Glomerular endothelial cell (primary cell): ENCODE measurements around the gene DYSF. TPM values are rescaled to one million over a fixed set of nuclear protein-coding genes. Genes with fewer than 3 reads are reported as not detected.

ENCODE experiments used
- DNase-seq: peaks from one replicate; pipeline ENCODE4 v3.0.0-alpha.2; 2011; ENCODE audit warnings: low read depth, low spot score; ENCODE audit errors: extremely low read depth
- total RNA-seq: library from RNA; depleted of rRNA; stranded (reverse); fragments of >200 nt; gene quantifications from 2 replicates; pipeline ENCODE4 v1.2.3, GENCODE V29; 2015

The DYSF gene
- total RNA-seq, 1 donor from 2014 or later = 300 TPM

DNA sequence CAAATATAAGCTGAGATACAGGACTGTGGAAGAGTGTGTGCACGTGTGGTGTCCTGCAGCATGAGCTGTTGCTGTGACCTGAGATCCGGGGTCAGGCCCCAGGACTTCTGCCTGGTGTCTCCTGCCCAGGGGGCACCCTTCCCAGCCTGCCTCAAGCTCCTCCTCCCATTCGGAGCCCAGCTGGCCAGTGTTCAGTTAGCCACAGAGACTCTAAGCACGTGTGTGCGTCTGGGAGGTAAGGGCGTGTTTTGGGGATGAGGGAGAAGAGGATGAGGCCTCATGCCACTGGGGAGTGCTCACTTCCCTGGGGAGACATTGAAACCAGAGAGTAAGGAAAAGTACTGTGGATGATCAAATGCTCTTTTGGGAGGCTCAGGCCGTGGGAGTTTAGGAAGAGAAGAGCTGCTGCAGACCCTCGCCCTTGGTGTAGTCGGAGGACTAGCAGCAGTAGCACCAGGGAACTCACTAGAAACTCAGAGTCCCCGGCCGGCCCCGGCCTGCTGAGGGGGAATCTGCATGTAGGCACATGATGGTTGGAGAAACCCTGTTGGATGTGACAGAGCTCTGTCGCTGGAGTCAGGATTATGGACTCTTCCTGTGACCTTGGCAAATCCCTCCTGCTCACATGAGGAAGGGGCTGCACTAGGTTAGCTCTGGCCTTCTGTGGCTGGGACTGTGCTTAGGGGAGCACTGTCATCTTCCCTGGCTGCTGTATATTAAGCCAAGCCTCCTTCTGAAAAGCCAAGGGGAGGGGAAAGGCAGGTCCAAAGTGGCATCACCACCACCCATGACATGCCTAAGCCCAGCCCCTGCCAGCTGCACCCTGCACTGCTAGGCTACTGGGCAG lies 231.1 kb downstream of the DYSF start:
- DNase-seq = no peak

DNA sequence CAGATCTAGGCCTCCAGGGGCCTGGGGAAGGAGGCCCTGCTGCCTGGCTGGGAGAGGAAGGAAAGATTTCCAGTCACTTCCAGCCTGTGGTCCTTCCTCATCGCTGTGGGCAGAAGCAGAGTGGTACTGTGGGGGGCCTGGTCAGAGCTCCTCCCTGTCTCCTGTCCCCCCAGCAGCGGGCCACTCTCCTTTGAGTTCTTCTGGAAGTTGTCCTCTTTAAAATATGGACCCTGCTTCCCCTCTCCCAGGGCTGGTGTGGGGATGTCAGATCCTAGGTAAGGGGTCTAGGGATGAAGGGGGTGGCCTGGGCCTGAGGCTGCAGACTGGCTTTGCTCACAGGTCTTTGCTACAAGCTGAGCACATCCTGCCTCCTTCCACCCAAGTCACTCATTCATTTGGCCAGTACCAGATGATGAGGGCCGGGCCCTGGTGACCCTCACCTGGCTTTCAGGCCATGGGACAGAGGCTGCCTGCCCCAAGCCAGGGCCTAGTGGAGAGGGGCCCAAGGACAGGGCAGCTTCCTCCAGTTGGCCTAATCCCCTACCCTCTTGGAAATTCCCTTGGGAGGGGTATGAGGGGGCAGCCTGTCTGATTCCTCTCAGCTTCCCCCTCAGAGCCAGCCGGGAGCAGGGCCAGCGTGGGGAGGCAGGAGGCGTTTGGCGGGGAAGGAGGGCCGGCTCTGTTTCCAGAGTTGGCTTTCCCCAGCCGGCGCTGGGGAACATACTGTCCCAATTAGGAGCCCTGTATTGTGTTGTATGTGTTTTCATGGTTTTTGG lies 231.9 kb downstream of the DYSF start:
- no peak for DNase-seq

DNA sequence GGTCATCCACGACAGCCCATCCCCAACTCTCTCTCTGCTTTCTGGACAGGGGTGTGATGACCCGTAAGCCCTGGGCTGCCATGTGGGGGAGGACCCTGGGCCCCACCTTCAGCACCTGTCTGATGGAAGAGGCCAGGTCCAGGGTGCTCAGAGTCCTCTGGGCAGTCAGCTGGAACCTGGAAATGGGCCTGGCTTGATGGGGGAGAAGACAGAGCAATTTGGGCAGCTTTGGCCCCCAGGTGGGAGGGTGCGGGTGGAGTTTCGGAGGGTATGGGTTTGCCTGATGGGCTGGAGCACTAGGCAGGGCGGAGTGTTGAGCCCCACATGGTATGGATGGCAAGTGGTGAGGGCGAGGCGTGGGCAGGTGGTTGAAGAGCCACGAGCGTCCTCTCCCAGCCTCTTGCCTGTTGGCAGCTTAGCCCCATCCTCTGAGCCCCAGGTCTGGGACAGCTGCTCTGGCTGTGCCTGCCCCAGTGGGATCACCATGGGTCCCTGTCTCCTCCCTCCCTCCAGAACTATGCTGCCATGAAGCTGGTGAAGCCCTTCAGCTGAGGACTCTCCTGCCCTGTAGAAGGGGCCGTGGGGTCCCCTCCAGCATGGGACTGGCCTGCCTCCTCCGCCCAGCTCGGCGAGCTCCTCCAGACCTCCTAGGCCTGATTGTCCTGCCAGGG lies 232.7 kb downstream of the DYSF start:
- no peak for DNase-seq

DNA sequence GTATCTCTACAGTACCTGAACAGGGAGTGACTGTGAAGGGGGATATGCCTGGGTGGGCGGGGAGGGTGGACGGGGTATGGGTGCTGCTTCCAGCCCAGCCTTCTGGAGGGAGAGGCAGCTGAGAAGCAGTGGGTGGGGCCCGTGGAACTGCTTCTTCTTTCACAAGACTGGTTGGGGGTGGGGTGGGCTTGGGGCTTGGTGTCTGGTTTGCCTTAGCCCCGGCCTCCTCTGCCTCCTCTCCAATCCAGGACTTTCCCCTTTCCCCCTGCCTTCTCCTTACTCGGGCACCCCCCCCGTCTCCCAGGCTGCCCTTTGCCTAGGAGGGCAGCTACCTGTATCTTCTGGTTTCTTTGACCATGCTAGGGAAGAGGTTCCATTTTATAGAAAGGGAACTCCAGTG lies 233.4 kb downstream of the DYSF start:
- no peak for DNase-seq

DNA sequence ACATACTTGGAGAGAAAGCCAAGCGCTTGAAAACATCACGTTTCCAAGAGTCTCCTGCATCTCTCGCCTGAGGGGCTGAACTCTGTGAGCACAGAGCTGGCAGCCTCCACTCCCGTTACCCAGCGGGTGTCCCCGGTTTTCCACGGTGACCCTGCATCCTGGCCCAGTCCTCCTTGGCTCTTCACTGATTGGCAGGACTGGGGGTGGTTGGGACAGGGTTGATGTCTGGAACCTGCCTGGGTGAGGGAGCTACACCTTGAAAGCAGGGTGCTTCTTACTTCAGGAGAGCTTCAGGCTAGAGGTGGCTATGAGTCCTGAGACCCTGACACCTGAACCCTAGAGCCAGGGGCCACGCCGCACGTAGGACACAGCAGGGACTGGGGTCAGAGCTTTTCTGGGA lies 234.1 kb downstream of the DYSF start:
- no peak for DNase-seq

DNA sequence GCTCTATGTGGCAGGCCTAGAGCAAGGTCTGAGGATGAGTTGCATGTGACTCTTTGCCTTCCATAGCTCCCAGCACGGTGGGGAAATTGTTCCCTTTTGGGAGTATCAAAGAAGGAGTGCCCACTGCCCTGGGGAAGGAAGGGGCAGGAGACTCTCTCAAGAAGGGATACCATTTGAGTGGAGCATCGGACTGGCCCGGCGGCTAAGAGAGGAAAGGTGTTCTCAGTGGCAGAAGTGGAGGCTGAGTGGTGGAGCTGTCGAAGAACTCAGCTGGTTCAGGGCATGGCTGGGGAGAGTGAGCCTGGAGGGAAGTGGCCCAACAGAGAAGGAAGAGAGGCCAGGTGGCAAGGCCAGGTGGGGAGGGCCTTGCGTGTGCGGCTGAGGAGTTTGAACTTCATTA lies 235.2 kb downstream of the DYSF start:
- DNase-seq = no peak

DNA sequence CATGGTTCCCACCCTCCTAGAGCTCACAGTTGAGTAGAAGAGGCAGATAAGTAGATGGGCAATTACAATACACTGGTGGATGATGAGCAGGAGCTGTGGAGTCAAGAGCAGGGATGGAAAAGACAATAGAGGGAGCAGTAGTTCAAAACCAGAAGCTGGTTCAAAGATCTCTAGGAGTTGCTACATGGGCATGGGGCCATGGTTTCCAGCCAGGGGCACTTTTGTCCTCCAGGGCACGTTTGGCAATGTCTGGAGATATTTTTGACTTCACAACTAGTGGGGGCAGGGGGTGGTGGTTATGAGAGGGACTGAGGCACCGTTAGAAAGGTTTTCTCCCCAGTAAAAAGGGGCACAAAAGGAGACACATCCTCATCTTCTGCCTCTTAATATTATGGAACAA lies 236.0 kb downstream of the DYSF start:
- no peak for DNase-seq

DNA sequence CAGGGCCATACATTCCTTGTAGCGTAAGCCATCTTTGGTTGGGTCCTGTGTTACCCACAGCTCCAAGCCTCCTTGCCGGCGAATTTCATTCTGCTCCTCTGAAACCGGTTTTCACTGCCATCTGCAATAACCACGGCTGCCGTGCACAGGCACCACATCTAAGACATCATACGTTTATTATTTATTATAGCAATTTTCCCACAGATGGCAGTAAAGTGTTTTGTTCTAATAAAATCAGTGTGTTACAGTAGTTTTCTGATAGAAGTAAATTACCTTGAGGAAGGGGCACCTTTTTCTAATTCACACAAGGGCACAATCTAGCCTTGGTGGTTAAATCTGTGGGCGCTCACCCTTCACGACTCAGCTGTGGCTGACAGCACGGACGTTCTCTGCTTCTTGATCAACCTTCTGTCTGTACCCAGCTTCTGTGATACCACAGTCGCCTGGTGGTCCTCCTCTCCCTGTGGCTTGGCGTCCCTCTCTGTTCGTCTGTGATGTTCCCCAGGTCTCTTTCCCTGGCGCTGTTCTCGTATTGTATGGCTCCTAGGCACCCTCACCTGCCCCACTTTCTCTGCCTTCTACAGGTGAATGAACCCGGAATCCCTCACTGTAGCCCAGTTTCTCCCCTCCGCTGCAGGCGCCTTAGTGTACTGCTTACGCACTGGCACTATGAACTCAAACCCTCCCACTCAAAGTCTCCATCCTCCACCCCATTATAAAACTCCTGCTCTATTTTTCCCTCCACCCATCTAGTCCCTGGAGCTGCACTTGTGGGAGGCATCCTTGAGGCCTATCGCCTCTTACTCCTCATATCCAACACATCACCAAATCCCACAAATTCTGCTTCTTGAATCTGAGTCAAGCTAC lies 236.8 kb downstream of the DYSF start:
- DNase-seq = no peak

DNA sequence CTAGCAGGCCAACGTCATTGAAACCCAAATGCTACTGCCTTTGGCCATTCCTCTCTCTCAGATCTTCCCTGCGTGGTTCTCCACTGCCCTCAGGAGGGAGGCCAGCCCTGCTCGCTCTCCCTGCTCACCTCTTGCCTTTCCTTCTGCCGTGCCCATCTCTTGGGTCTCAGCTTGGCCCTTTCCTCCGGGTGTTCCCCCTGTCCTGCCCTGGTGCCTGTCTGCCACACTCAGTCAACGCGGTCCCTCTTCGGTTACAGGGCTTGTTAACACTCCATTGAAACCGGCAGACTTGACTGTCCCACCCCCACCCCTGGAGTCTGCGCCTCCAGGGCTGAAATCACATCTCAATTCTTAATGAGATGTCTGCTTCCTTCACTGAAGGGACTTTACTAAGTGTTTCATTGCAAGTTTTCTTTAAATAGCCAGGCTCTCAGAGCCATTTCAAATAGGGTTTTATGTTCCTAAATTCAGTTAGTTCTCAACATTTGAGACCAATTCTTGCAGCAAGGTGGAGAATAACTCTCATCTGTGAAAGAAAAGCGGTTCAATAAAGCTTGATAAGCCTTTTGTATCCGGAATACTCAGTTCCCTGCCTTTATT lies 237.6 kb downstream of the DYSF start:
- no peak for DNase-seq

DNA sequence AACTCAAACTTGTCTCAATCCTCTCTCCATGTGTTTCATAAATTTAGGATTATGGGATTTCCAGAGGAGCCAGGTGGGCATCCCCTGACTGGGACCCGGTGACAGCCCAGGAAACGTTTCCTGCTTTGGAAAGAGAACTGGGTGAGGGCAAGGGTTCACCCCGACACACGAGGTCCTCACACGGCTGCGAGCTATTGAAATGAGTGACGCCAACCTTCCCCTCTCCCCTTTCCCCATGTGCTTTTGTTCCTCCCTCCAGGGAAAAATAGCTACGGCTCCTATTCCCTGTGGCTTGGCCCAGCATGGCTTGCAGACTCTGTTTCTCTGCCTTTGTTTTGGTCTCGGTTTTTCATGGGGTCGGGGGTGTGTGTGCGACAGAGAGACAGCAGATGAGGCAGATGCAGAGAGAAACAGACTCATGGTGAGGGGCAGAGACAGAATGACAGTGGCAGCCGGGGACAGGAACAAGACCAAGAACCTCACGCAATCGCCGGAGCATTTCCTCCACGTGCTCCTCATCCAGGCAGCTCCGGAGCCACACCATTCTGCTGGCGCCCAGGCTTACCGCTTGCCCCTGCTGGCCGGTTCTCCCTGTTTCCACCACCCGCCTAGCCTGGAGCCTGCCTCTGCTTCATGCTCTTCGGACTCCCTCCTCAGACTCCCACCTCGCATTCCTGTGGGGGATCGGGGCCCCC lies 238.5 kb downstream of the DYSF start:
- no peak for DNase-seq

DNA sequence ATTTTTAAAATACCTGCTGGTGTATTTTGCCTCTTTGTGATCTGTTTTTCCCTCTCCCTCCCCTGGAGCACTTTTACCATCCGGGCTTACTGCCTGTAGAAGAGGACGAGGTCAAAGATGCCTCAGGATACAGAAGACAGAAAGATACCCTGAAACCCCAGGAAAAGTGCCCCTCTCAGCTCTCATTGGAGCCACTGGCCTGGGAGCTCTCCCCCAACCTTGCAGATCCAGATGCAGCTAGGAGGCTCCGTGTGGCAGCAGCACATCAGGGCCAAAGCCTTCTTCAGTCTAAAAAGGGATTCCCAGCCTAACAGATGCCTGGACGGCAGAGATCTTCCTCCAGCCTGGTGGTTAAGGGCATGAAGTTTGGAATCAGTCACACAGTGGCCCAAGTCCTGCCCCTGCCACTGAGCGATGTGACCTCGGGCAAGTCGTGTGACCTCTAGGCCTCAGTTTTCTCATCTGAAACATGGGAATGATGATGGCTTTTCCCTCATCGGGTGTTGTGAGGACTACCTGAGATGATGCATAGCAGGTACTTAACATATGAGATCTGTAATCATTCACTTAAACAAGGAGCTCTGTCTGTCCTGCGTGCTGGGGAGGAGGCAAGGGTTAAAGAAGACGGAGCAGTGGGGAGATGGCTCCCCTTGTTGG lies 239.4 kb downstream of the DYSF start:
- no peak for DNase-seq

DNA sequence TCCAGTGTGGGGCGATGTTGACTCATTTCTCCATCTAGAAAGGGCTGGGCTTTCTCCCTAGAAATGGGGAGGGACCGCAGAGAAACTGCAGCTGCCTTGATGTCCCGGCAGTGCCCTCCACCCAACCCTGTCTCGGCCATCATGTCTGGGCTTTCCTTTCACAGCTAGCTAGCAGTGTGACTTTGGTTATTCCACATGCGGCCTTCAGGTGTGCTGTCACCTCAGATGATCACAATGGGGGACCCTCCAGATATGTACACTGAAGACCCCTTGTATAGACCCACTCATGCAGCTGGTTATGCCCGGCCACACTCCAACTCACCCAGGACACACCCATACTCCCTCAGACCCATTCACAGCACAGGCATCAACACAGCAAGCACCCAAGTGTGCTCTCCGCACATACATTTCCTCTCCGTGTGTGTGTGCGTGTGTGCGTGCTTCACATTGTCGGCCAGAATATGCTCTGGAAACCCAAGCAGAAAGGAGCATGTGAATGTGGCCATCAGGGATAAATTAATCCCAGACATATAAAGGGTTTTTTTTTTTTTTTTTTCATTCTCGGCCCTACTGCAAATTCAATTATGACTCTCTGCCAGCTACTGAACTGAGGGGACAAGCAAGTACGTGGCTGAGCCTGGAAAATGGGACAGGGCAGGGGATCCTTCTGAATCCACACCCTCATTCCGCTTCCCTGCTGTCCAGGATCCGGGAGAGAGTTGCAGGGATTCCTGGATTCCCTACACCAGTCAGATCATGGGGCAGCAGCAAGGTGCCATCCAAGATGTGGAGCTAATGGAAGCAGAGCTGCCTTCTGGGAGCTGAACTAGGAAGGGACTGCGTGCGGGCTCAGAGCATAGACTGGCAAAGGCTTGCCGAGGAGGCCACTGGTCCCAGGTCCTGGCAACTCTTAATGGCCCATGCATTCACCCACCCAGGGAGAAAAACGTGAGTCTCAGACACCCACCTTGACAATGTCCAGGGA lies 240.2 kb downstream of the DYSF start:
- DNase-seq = no peak

DNA sequence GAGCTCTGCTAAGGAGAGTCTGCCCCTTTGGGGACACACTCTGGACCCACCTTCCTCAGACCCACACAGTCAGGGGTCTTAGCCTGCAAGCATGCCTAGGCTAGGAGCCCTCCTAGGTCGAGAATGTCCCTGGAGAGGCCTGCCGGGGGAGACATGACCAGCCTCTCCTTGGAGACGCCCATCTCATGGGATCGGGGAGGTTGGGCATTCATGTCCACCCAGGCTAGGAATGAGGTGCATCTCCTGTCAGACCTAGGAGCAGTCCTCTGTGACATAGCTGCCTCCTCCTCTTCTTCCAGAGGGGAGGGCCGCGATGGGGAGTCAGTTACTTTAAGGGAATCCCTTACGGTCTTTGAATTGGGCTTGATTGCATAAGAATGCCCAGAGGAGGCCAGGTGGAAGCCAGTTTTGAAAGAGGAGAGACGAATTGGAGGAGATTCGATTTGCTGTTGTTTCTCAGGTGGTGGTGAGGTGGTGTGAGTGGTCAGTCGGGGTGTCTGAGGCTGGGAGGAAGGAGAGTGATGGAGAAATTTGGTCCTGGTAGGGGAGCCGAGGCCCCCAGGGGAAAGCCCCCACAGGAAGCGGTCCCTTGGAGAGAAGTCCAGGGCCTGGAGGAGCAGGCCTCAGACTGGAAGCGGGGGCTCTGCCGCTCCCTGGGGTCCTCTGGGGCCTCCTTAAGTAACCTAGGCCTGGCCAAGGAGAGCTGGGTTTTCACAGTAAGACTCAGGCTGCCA lies 241.3 kb downstream of the DYSF start:
- no peak for DNase-seq

DNA sequence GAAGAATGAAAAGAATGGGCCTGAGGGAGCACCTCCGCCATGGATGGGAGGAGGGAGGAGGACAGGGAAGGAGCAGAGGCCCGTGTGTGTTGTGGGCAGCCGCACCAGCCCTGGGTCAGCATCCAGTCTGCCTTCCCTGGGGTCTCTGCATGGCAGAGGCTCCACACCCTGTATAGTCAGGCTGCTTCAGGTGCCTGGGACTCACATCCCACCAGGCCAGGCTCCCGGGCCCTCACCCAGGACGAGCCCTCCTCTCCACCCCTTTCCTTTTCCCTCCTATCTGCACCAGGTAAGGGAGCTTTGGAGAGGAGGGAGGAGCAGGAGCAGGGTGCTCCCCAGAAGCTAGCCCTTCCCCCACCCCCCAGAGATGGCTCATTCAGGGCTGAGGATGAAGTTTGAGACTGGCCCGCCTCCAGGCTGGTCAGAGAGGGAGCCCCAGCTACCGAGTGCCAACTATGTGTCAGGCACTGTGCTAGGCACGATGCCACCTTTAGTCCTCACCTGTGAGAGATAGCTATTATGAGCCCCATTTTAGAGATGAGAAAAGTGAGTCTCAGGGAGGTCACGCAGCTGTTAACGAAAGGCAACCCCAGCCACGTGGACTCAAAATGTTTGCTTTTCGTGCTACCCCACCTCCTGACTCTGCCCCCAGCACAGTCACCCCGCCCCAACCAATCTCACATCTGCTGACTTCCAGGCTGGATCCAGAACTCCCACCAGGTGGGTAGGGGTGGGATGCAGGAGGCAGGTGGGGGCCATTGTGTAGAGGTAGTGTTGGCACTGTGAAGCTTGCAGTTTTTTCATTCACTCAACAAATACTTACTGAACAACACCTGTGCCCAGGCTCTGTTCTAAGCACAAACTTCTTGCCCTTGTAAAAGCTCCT lies 242.1 kb downstream of the DYSF start:
- DNase-seq = no peak

DNA sequence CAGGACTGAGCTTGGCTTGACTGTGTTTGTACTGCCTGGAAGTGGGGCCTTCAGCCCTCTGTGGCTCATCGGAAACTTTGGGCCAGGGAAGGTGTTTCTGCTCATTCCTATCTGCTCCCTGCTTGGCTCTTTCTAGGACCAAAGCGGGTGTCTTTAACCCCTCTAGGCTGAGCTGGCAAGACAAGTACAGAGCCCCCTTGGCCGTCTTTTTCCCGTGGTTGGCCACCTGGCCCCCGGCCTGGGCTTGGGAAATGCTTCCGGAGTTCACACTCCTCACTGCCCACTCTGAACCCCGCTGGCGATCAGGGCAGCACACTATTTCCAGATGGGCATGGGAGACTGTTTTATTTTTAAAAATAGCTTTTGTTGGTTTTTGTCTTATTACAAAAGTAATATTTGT lies 243.0 kb downstream of the DYSF start:
- DNase-seq = no peak
